Endothelial cell of umbilical vein (primary cell): ENCODE measurements around the gene MINDY4. TPM values are rescaled to one million over a fixed set of nuclear protein-coding genes. Genes with fewer than 3 reads are reported as not detected.

Experiments
- BruUV-seq: library from RNA; stranded (reverse); fragments of 400-500 nt; replicated peaks from 2 replicates; lab custom pipeline; 2021; lab: Mats Ljungman, UMichigan
- CTCF ChIA-PET: fragments of 300-600, 350-600 bp; sonication (Branson Sonifier 250); formaldehyde crosslinking; loops from one replicate; lab custom pipeline; 2021; ENCODE audit warnings: antibody characterized with exemption, inconsistent platforms; lab: Charles Lee
- POLR2A ChIA-PET: fragments of 300-600, 350-600 bp; sonication (Branson Sonifier 250); formaldehyde crosslinking; loops from one replicate; lab custom pipeline; 2021; ENCODE audit warnings: antibody characterized with exemption, inconsistent platforms; lab: Charles Lee
- DNase-seq: peaks from one replicate; pipeline ENCODE4 v3.0.0-alpha.2; 2011; ENCODE audit warnings: low read depth, low spot score
- FAIRE-seq: peaks from 2 replicates; lab custom pipeline; 2011; peaks lifted over from hg19 to GRCh38; lab: Jason Lieb, UNC
- H2AFZ ChIP-seq: 2 replicates; pipeline ENCODE4 v1.6.0; 2012; ENCODE audit warnings: low read depth, low read length, control low read depth, inconsistent platforms
- H3K27ac ChIP-seq: 2 replicates; pipeline ENCODE4 v1.5.1; 2011; ENCODE audit warnings: low read depth, mild to moderate bottlenecking, control low read depth, low read length, moderate library complexity; ENCODE audit not compliant: insufficient read depth
- H3K27me3 ChIP-seq, 2 experiments: 2 replicates each; pipeline versions ENCODE4 v1.6.0 to v1.6.1; 2011; ENCODE audit warnings: low read length in 2 of 2, mixed read lengths in 1 of 2; ENCODE audit not compliant: control insufficient read depth in 2 of 2, insufficient read depth in 2 of 2
- H3K36me3 ChIP-seq, 2 experiments: 2 replicates in 1 of 2; 3 replicates in 1 of 2; pipeline ENCODE4 v1.5.1; 2011; ENCODE audit warnings: low read length in 2 of 2, mild to moderate bottlenecking in 1 of 2, moderate library complexity in 1 of 2; ENCODE audit not compliant: control insufficient read depth in 2 of 2, insufficient read depth in 2 of 2; ENCODE audit errors: extremely low read depth in 1 of 2
- H3K4me1 ChIP-seq: 3 replicates; pipeline ENCODE4 v1.5.1; 2011; ENCODE audit warnings: mild to moderate bottlenecking, low read length; ENCODE audit not compliant: control insufficient read depth, insufficient read depth; ENCODE audit errors: extremely low read depth
- H3K4me2 ChIP-seq: 2 replicates; pipeline ENCODE4 v1.6.1; 2011; ENCODE audit warnings: low read length, control low read depth, mixed read lengths; ENCODE audit not compliant: insufficient read depth
- H3K4me3 ChIP-seq, 3 experiments: fragments of 200-600 bp in 1 of 3; sonication (generic), shearing (Covaris generic) in 1 of 3; replicated peaks in 1 of 3; 2 replicates each; pipeline ENCODE4 v1.5.1; 2011 to 2016; ENCODE audit warnings: control low read depth in 3 of 3, low read length in 3 of 3, mild to moderate bottlenecking in 2 of 3, inconsistent platforms in 1 of 3, low read depth in 1 of 3, moderate library complexity in 1 of 3; ENCODE audit not compliant: insufficient read depth in 1 of 3
- H3K79me2 ChIP-seq: 2 replicates; pipeline ENCODE4 v1.6.0; 2012; ENCODE audit warnings: low read length, inconsistent platforms; ENCODE audit not compliant: control insufficient read depth, insufficient read depth
- H3K9ac ChIP-seq: replicated peaks from 2 replicates; pipeline ENCODE3; 2011; ENCODE audit warnings: low read length, control low read depth; ENCODE audit not compliant: insufficient read depth; ENCODE audit errors: extremely low read depth
- H3K9me1 ChIP-seq: replicated peaks from 3 replicates; pipeline ENCODE4 v1.6.0; 2011; ENCODE audit warnings: mild to moderate bottlenecking, low read length; ENCODE audit not compliant: control insufficient read depth, insufficient read depth; ENCODE audit errors: extremely low read depth
- H3K9me3 ChIP-seq: replicated peaks from 2 replicates; pipeline ENCODE4 v1.5.1; 2012; ENCODE audit warnings: low read length, inconsistent platforms; ENCODE audit not compliant: control insufficient read depth, insufficient read depth
- H4K20me1 ChIP-seq: replicated peaks from 2 replicates; pipeline ENCODE3; 2011; ENCODE audit warnings: mild to moderate bottlenecking, low read length; ENCODE audit not compliant: control insufficient read depth, insufficient read depth; ENCODE audit errors: extremely low read depth
- CTCF ChIP-seq, 2 donors: IDR thresholded peaks; 1 replicate in 1 of 2; 2 replicates in 1 of 2; pipeline ENCODE4 v1.5.1; 2011; ENCODE audit warnings: low read length in 2 of 2, mild to moderate bottlenecking in 2 of 2, moderate library complexity in 2 of 2, control low read depth in 1 of 2, inconsistent platforms in 1 of 2, low read depth in 1 of 2; ENCODE audit not compliant: insufficient read depth in 1 of 2; ENCODE audit errors: extremely low read depth in 1 of 2
- EZH2 ChIP-seq: IDR thresholded peaks from 2 replicates; pipeline ENCODE4 v1.6.1; 2012; ENCODE audit warnings: borderline replicate concordance, low read depth, mild to moderate bottlenecking, moderate library complexity, low read length, inconsistent platforms; ENCODE audit not compliant: severe bottlenecking
- FOS ChIP-seq: IDR thresholded peaks from 2 replicates; pipeline ENCODE4 v1.6.1; 2011; ENCODE audit warnings: mild to moderate bottlenecking, low read length, moderate library complexity, borderline replicate concordance; ENCODE audit not compliant: insufficient read depth
- GATA2 ChIP-seq: IDR thresholded peaks from 2 replicates; pipeline ENCODE4 v1.7.0; 2011; ENCODE audit warnings: low read depth, mild to moderate bottlenecking, moderate library complexity, mixed read lengths, low read length; ENCODE audit not compliant: insufficient read length, insufficient read depth
- JUN ChIP-seq: IDR thresholded peaks from 2 replicates; pipeline ENCODE4 v1.6.1; 2011; ENCODE audit warnings: borderline replicate concordance, low read depth; ENCODE audit not compliant: insufficient read length, insufficient read depth
- MYC ChIP-seq: IDR thresholded peaks from one replicate; pipeline ENCODE4 v1.6.1; 2011; ENCODE audit warnings: mild to moderate bottlenecking, low read depth, low read length
- POLR2A ChIP-seq: IDR thresholded peaks from 2 replicates; pipeline ENCODE4 v1.6.1; 2012; ENCODE audit warnings: low read depth, mild to moderate bottlenecking, control low read depth, low read length
- POLR2AphosphoS5 ChIP-seq: IDR thresholded peaks from 2 replicates; pipeline ENCODE4 v1.6.1; 2012; ENCODE audit warnings: low read depth, mild to moderate bottlenecking, control low read depth, low read length, moderate library complexity; ENCODE audit not compliant: insufficient read depth
- dilution Hi-C: fragments of 300-500 bp; cut with MboI; formaldehyde crosslinking; loops from one replicate; pipeline ENCODE4 v1.15.0; 2019; ENCODE audit warnings: low sequenced_read_pairs; ENCODE audit not compliant: extremely low pct_ligation_motif_present
- intact Hi-C: fragments of 100-400 bp; cut with micrococcal nuclease; formaldehyde crosslinking; loops from one replicate; pipeline ENCODE4 v1.10.0; 2022
- polyA plus RNA-seq, 4 experiments: library from polyadenylated mRNA; depleted of rRNA in 3 of 4; stranded (reverse) in 3 of 4; unstranded in 1 of 4; fragments of >200 nt; gene quantifications; 2 replicates each; pipeline versions ENCODE4 v1.2.1 to v1.2.3, GENCODE V29; 2011 to 2012; ENCODE audit warnings: missing spikeins in 1 of 4
- total RNA-seq: library from RNA; stranded (reverse); gene quantifications from 2 replicates; pipeline ENCODE4 v1.2.3, GENCODE V29; 2021
- TF ChIP-seq, protein P1 (sequence below): IDR thresholded peaks from 2 replicates; pipeline ENCODE4 v1.6.1; 2011; ENCODE audit not compliant: insufficient read depth, insufficient read length

Gene MINDY4
- total and polyA plus RNA-seq, 2 donors (not counting 3 experiments of a cell fraction or from before 2014, with no cell fraction given): 2.2 to 4.7 TPM

GRCh38 chr7:30810986-30811385, 39.8 kb downstream of the MINDY4 start:
- Histone ChIP-seq H3K4me3 (no peak overlapping the region), H3K9me1 (no peaks in the 10 kb centered on the region), H3K9ac (no peak overlapping the region), H3K4me2 (no peak overlapping the region), H3K27me3 (peaks cover 0 to 2% of the 10 kb centered on the region in 2 experiments), H3K4me1 (no peaks in the 10 kb centered on the region), H3K9me3 (no peaks in the 10 kb centered on the region), H3K36me3 (no peaks in the 10 kb centered on the region), H2AFZ (no peak overlapping the region), H3K79me2 (no peaks in the 10 kb centered on the region), H3K27ac (no peak overlapping the region), H4K20me1 (no peaks in the 10 kb centered on the region)
- no TSS peak for BruUV-seq
- no peak for TF ChIP-seq MYC
- no peak for TF ChIP-seq POLR2AphosphoS5
- no peak for TF ChIP-seq JUN
- no peak for TF ChIP-seq EZH2
- TF ChIP-seq, protein P1, sequence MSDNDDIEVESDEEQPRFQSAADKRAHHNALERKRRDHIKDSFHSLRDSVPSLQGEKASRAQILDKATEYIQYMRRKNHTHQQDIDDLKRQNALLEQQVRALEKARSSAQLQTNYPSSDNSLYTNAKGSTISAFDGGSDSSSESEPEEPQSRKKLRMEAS: no peak
- TF ChIP-seq CTCF (IDR thresholded peaks at IDR 0.05; ENCODE audit: extremely low read depth in 1 of 2, insufficient read depth in 1 of 2, low read depth in 1 of 2, low read length in 2 of 2): no peak
- TF ChIP-seq POLR2A: no peak
- no peak for TF ChIP-seq FOS
- no peak for TF ChIP-seq GATA2
- CTCF ChIA-PET: no interaction called here
- DNase-seq: no peak
- dilution Hi-C loops (no loop called here), intact Hi-C loops (no loop called here)
- FAIRE-seq: no peak
- POLR2A ChIA-PET: no interaction called here
